BLaER1 (cell line): ENCODE measurements around the gene TANGO2.

Source experiments
- H3K27ac ChIP-seq: shearing (Covaris generic); formaldehyde crosslinking; 2 replicates; pipeline ENCODE4 v1.8.1; 2022
- H3K27me3 ChIP-seq: shearing (Covaris generic); formaldehyde crosslinking; 2 replicates; pipeline ENCODE4 v1.8.1; 2022
- H3K36me3 ChIP-seq: shearing (Covaris generic); formaldehyde crosslinking; 2 replicates; pipeline ENCODE4 v1.8.1; 2022
- H3K4me1 ChIP-seq: shearing (Covaris generic); formaldehyde crosslinking; 2 replicates; pipeline ENCODE4 v1.8.1; 2022
- H3K4me2 ChIP-seq: shearing (Covaris generic); formaldehyde crosslinking; 2 replicates; pipeline ENCODE4 v1.8.1; 2022
- H3K4me3 ChIP-seq: shearing (Covaris generic); formaldehyde crosslinking; 2 replicates; pipeline ENCODE4 v1.8.1; 2022
- H3K9ac ChIP-seq: shearing (Covaris generic); formaldehyde crosslinking; 2 replicates; pipeline ENCODE4 v1.8.1; 2022
- H3K9me3 ChIP-seq: shearing (Covaris generic); formaldehyde crosslinking; 2 replicates; pipeline ENCODE4 v1.8.1; 2022
- H4K20me1 ChIP-seq: shearing (Covaris generic); formaldehyde crosslinking; 2 replicates; pipeline ENCODE4 v1.8.1; 2022
- Cebpa-rat ChIP-seq: shearing (Covaris generic); IDR thresholded peaks from 2 replicates; pipeline ENCODE4 v1.8.1; 2022

Gene TANGO2

GRCh38 chr22:20054034-20054427, 33.1 kb downstream of the TANGO2 start:
- no peak for TF ChIP-seq Cebpa-rat
- Histone ChIP-seq H3K9ac (peak overlapping the region; percentile 73), H4K20me1 (no peaks in the 10 kb centered on the region), H3K9me3 (peaks cover 2% of the 10 kb centered on the region; the same call in 1 of the 2 replicates), H3K27me3 (no peaks in the 10 kb centered on the region), H3K36me3 (peaks cover 66% of the 10 kb centered on the region), H3K4me2 (peak overlapping the region; percentile 97), H3K27ac (peak overlapping the region; percentile 90), H3K4me1 (peaks cover 69% of the 10 kb centered on the region), H3K4me3 (peak overlapping the region; percentile 45)

- Histone ChIP-seq H4K20me1 (no peaks in the 10 kb centered on the region), H3K27ac (peak overlapping the region; percentile 90), H3K9me3 (no peaks in the 10 kb centered on the region), H3K27me3 (no peaks in the 10 kb centered on the region), H3K4me3 (peak overlapping the region; percentile 45), H3K36me3 (peaks cover 66% of the 10 kb centered on the region), H3K9ac (peak overlapping the region; percentile 73), H3K4me2 (peak overlapping the region; percentile 97), H3K4me1 (peaks cover 74% of the 10 kb centered on the region)
- no peak for TF ChIP-seq Cebpa-rat
Observed at GRCh38 chr22:20054485-20054884, 33.6 kb downstream of the TANGO2 start.

GRCh38 chr22:20055144-20055543, 34.2 kb downstream of the TANGO2 start:
- H3K9ac ChIP-seq: no peak overlapping the region
- peak overlapping the region; percentile 97 for H3K4me2 ChIP-seq
- peaks cover 78% of the 10 kb centered on the region for H3K4me1 ChIP-seq
- H4K20me1 ChIP-seq: no peaks in the 10 kb centered on the region
- TF ChIP-seq Cebpa-rat: no peak
- no peaks in the 10 kb centered on the region for H3K27me3 ChIP-seq
- no peaks in the 10 kb centered on the region for H3K9me3 ChIP-seq
- peak overlapping the region; percentile 90 for H3K27ac ChIP-seq
- H3K4me3 ChIP-seq: no peak overlapping the region
- H3K36me3 ChIP-seq: peaks cover 62% of the 10 kb centered on the region

GRCh38 chr22:20055654-20056053, 34.7 kb downstream of the TANGO2 start:
- Histone ChIP-seq H3K4me1 (peaks cover 78% of the 10 kb centered on the region), H3K4me3 (no peak overlapping the region), H3K27me3 (no peaks in the 10 kb centered on the region), H3K4me2 (peak overlapping the region; percentile 97), H3K36me3 (peaks cover 67% of the 10 kb centered on the region), H3K9me3 (no peaks in the 10 kb centered on the region), H4K20me1 (no peaks in the 10 kb centered on the region), H3K9ac (peak overlapping the region; percentile 44), H3K27ac (peak overlapping the region; percentile 90)
- no peak for TF ChIP-seq Cebpa-rat

- Histone ChIP-seq H3K4me1 (peaks cover 78% of the 10 kb centered on the region), H3K9ac (peak overlapping the region; percentile 44)
- TF ChIP-seq Cebpa-rat: no peak
Observed at GRCh38 chr22:20056161-20056560, 35.3 kb downstream of the TANGO2 start.

GRCh38 chr22:20056696-20057386, 35.9 kb downstream of the TANGO2 start:
- H3K4me3 ChIP-seq: peak overlapping the region; percentile 11; the same call in 1 of the 2 replicates
- no peak for TF ChIP-seq Cebpa-rat
- peak overlapping the region; percentile 97 for H3K4me2 ChIP-seq
- H3K36me3 ChIP-seq: peaks cover 71% of the 10 kb centered on the region
- H3K9me3 ChIP-seq: no peaks in the 10 kb centered on the region
- H3K9ac ChIP-seq: peak overlapping the region; percentile 44
- peaks cover 77% of the 10 kb centered on the region for H3K4me1 ChIP-seq
- no peaks in the 10 kb centered on the region for H4K20me1 ChIP-seq
- H3K27me3 ChIP-seq: no peaks in the 10 kb centered on the region
- peak overlapping the region; percentile 90 for H3K27ac ChIP-seq

More at GRCh38 chr22:20056161-20056560, 35.3 kb downstream of the TANGO2 start:
- H3K36me3 ChIP-seq: peaks cover 71% of the 10 kb centered on the region
- no peaks in the 10 kb centered on the region for H3K9me3 ChIP-seq
- no peaks in the 10 kb centered on the region for H4K20me1 ChIP-seq
- no peaks in the 10 kb centered on the region for H3K27me3 ChIP-seq
- H3K4me2 ChIP-seq: peak overlapping the region; percentile 97
- H3K4me3 ChIP-seq: peak overlapping the region; percentile 11; the same call in 1 of the 2 replicates
- H3K27ac ChIP-seq: peak overlapping the region; percentile 90

- Histone ChIP-seq H3K9ac (no peak overlapping the region), H3K27ac (peak overlapping the region; percentile 90; the same call in 1 of the 2 replicates), H3K9me3 (no peaks in the 10 kb centered on the region), H3K27me3 (no peaks in the 10 kb centered on the region), H3K36me3 (peaks cover 73% of the 10 kb centered on the region), H3K4me1 (peaks cover 68% of the 10 kb centered on the region), H3K4me2 (no peak overlapping the region), H4K20me1 (no peaks in the 10 kb centered on the region), H3K4me3 (no peak overlapping the region)
- TF ChIP-seq Cebpa-rat: no peak
Observed at GRCh38 chr22:20057596-20058268, 36.8 kb downstream of the TANGO2 start.

- H3K27ac ChIP-seq: no peak overlapping the region
- H3K4me3 ChIP-seq: no peak overlapping the region
- H4K20me1 ChIP-seq: no peaks in the 10 kb centered on the region
- no peaks in the 10 kb centered on the region for H3K27me3 ChIP-seq
- no peaks in the 10 kb centered on the region for H3K9me3 ChIP-seq
- peaks cover 85% of the 10 kb centered on the region for H3K36me3 ChIP-seq
- no peak overlapping the region; the same call in 1 of the 2 replicates for H3K9ac ChIP-seq
- H3K4me1 ChIP-seq: peaks cover 53% of the 10 kb centered on the region
- no peak for TF ChIP-seq Cebpa-rat
- no peak overlapping the region for H3K4me2 ChIP-seq
Observed at GRCh38 chr22:20058989-20059770, 38.3 kb downstream of the TANGO2 start.

GRCh38 chr22:20060700-20061480, 40.0 kb downstream of the TANGO2 start:
- peaks cover 89% of the 10 kb centered on the region for H3K36me3 ChIP-seq
- no peaks in the 10 kb centered on the region for H3K9me3 ChIP-seq
- H3K9ac ChIP-seq: no peak overlapping the region
- no peak overlapping the region for H3K4me2 ChIP-seq
- H3K27me3 ChIP-seq: no peaks in the 10 kb centered on the region
- H3K4me3 ChIP-seq: no peak overlapping the region
- no peak overlapping the region for H3K27ac ChIP-seq
- TF ChIP-seq Cebpa-rat: no peak
- no peaks in the 10 kb centered on the region for H4K20me1 ChIP-seq
- peaks cover 36% of the 10 kb centered on the region for H3K4me1 ChIP-seq
